GM12864 (cell line): ENCODE results near the gene LRRC17.

Experiments used
- DNase-seq: peaks from one replicate; pipeline ENCODE4 v3.0.0-alpha.2; 2011; ENCODE audit warnings: low read depth
- H3K4me3 ChIP-seq: 2 replicates; pipeline ENCODE4 v1.5.1; 2011; ENCODE audit warnings: mild to moderate bottlenecking, low read depth, low read length, control low read depth
- CTCF ChIP-seq: IDR thresholded peaks from 2 replicates; pipeline ENCODE4 v1.5.1; 2011; ENCODE audit warnings: low read depth, mild to moderate bottlenecking, moderate library complexity, low read length, control low read depth, inconsistent platforms; ENCODE audit errors: missing control alignments

Gene LRRC17

GRCh38 chr7:102874166-102874829 is 38.5 kb upstream of the LRRC17 start:
- no peak for TF ChIP-seq CTCF
- H3K4me3 ChIP-seq = no peak overlapping the region
- peak; percentile 37 for DNase-seq

GRCh38 chr7:102874966-102875365 is 37.8 kb upstream of the LRRC17 start:
- H3K4me3 ChIP-seq = no peak overlapping the region
- DNase-seq = no peak
- TF ChIP-seq CTCF = no peak

GRCh38 chr7:102875700-102876295 is 37.0 kb upstream of the LRRC17 start:
- no peak for DNase-seq
- H3K4me3 ChIP-seq = no peak overlapping the region
- TF ChIP-seq CTCF = no peak

GRCh38 chr7:102883098-102883860 is 29.5 kb upstream of the LRRC17 start:
- no peak overlapping the region for H3K4me3 ChIP-seq
- no peak for DNase-seq
- TF ChIP-seq CTCF = no peak

- no peak for DNase-seq
- no peak for TF ChIP-seq CTCF
- no peak overlapping the region for H3K4me3 ChIP-seq
Observed at GRCh38 chr7:102888561-102889233, 24.1 kb upstream of the LRRC17 start.

- no peak for TF ChIP-seq CTCF
- DNase-seq = no peak
- H3K4me3 ChIP-seq = no peak overlapping the region
Observed at GRCh38 chr7:102889851-102890250, 22.9 kb upstream of the LRRC17 start.
